ENCODE results near the gene EFCAB11. TPM values are rescaled to one million over a fixed set of nuclear protein-coding genes. Genes with fewer than 3 reads are reported as not detected.

The EFCAB11 gene
- total RNA-seq, 1 donor from 2014 or later: 13.9 TPM

DNA sequence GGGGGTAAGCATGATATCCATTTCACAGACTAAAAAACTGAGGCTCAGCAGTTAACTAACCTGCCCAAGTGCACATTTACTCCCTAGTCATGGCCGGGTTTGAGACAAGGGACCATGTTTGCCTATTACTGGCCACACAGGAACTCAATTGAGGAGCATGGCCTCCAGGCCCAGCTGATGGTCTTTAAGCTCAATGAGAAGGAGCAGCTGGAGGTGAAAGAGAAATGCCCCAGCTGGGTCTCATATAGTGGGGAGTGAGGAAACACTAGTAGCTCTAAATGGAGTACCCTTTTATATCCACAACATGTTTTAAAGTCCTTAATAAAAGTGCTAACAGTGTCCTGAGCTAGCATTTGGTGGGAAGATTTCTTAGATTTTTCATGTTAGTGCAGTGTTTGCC, 2.8 kb upstream of the EFCAB11 start:
- DNase-seq (ENCODE audit: low read depth): no peak

DNA sequence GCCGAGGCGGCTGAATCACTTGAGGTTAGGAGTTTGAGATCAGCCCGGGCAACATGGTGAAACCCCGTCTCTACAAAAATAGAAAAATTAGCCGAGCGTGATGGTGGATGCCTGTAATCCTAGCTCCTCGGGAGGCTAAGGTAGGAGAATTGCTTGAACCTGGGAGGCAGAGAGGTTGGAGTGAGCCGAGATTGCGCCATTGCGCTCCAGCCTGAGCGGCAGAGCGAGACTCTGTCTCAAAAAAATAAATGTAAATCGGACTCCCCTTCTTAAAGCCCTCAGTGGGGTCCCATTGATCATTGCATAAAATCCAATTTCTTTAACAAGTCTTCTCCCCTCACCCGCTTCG, 2.1 kb upstream of the EFCAB11 start:
- DNase-seq (ENCODE audit: low read depth): no peak

DNA sequence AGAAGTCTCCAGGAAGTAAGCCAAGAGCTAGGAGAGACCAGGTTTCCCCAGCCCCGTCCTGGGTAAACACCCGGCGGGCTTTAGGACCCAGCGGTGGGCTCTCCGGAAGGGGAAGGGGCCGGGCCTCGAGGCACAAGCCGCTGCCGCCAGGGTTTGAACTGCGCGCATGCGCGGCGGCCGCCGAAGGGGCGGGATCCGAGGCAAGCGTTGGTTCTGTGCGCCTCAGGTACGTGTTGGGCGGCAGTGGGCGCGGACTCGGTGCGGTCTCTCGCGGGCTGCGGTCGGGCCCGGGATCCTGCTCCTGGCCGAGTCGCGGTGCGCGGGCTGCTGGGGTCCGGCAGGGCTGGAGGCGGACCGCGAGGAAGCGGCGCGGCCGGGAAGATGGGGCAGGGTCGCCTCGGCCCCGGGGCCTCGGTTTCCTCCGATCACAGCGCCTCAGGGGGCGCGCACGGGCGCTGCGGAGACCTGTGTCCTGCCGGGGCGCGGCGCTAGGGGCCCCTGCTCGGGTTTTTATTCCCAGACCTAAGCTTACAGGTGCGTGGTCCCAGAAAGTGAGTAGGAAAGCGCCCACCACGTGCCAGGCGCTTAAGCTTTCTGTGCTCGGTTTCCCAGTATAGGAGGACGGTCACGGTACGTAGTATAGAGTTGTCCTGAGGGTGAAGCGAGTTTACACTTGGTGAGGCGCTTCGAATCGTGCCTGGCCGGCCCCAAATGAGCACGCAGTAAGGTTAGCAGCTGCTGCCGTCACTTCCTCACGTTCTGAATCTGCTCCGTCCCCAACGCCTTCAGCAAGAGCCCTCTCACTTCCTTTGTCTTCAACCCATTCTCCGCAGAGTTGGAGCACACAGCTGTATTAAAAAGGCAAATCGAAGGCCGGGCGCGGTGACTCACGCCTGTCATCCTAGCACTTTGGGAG, 1.5 kb upstream of the EFCAB11 start, which contains the start of gene TDP1:
Gene TDP1 (plus strand): TSS at position 183 of the 916 bp plus-strand sequence. CDS start 7,188 bp downstream, outside the sequence.
- DNase-seq (ENCODE audit: low read depth): peak; percentile 89

DNA sequence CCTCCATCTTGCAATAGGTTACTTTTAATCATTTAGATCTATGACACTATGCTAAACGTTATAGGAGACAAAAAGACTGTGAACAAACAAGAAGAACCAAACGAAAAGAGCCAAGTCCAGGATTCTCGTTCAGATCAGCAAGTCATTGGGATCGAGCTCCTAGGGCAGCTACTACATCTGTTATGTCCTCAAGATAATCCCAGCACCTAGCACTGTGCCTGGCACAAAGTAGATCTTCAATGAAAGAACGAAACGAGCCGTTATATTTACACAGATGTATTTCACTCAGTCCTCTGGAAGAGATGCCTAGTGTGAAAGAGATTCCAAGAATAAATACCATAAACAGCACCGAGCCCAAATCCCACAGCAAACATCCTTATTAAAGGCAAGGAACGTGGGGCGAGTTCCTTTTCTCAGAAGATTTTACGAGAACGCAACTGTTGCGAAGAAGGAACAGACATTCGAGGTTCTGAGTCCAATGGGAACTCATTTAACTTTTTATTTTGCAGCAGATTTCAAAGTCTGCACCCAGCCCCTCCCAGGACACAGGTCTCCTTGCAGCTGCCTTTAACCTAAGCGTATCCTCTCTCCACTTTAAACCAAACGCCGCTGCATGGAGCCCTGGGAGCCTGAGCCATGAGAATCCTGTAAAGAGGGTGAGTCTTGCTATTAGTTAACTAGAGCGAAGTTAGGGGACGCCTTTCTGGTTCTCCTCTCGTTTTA, 653 bp upstream of the EFCAB11 start:
- DNase-seq (ENCODE audit: low read depth): no peak

DNA sequence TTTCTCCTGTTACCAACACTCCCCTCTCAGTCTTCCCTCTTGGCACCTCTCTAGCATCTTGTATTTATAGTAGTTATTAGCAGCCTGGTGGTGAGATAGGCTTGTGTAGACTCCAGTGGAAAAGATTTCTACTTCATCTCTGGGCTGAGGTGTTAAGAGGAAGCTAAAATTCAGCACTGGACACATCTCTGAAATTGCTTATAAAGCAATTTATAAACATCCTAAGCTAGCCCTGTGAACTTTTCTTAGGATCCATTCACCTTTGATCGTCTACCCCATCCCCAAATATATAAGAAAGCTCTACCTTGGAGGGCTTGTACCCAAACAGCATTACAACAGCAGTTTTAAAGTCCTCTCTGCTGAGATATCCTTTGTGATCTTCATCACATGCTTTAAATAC, 928 bp downstream of the EFCAB11 start:
- no peak for DNase-seq (ENCODE audit: low read depth)

DNA sequence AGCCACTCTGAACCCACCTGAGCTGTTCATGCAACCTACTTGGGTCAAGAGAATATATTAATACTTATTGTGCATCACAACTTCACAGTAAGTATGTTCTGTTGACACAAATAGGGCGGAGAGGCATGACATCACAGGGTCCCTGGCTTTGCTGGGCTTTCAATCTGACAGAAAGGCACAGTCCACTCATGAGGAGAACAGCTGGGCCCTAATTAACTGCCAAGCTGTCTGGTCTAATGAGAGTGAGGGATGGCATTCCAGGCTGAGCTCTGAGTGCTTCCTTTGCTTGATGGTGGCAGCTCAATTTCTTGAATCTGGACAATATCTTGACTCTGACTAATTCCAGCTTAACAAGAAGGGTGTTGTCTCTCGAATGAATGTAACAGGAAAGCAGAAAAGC, 2.0 kb downstream of the EFCAB11 start:
- no peak for DNase-seq (ENCODE audit: low read depth)

DNA sequence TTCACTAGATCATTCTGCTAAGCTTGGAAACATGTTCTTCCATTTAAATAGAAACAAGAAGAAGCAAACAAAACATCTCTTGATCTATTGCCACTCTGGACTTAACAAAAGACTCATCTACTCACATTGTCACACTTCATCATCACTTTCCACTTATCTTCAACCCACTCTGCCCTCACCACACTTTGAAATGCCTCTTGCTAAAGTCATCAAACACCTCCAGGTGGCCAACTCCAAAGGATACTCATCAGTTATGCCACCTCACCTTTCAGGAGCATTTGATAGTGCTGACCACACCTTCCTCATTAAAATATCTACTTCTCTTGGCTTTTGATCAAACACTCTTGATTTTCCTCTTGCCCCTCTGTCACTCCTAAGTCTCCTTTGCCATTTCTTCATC, 7.2 kb downstream of the EFCAB11 start:
- no peak for DNase-seq (ENCODE audit: low read depth)

DNA sequence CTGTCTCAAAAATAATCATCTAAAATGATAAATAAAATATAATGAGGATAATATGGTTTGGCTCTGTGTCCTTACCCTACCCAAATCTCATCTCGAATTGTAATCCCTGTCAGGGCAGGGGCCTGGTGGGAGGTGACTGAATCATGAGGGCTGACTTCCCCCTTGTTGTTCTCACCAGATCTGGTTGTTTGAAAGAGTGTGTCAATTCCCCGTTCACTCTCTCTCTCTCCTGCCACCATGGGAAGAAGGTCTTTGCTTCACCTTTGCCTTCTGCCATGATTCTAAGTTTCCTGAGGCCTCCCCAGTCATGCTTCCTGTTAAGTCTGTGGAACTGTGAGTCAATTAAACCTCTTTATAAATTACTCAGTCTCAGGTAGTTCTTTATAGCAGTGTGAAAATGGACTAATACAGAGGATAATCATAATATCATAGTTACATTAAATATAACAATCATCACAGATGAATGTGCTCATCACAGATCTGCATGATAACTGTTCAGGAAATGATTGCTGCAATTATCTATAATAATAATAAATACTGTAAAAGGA, 12.6 kb downstream of the EFCAB11 start:
- DNase-seq (ENCODE audit: low read depth): no peak

DNA sequence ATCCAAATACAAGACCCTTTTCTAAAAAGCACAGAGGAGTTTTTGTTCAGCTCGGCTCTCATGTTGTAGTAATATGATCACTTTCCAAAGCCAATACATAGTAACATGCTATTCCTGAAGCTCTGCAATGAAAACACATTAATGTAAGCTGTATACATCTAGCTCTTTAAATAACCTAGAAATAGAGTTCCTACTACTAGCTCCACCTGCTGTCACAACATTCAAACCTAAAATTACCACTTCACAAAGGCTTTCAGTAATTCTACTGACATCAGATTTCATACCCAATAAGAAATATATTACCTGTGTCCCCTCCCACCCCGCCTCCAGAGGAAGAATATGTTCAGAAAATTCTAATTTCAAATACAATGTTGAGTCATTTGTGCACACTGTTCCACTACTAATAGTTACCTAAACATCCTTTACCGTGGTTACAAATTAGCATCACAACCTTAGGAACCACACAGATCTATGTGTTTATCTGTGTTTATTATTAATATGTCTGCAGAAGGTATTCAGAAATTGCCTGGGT, 17.8 kb downstream of the EFCAB11 start:
- DNase-seq (ENCODE audit: low read depth): no peak

DNA sequence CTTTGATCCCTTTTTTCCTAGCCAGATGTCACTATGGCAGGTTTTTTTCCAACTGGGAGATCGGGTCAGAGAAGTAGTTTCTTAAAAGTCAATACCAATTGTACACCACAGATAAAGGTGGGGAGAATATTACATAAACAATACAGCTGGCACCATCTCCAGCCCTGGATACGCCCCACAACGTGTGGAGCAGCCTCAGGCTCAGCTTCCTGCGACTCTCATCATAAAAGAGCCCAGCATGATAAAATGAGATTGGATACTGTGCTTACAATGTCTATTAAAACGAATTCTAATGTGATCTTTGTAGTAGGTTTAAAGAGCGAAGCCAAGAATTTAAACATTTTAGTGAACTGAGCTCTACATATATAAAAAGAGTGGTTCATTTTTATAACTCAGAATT, 21.5 kb downstream of the EFCAB11 start:
- DNase-seq (ENCODE audit: low read depth): no peak

DNA sequence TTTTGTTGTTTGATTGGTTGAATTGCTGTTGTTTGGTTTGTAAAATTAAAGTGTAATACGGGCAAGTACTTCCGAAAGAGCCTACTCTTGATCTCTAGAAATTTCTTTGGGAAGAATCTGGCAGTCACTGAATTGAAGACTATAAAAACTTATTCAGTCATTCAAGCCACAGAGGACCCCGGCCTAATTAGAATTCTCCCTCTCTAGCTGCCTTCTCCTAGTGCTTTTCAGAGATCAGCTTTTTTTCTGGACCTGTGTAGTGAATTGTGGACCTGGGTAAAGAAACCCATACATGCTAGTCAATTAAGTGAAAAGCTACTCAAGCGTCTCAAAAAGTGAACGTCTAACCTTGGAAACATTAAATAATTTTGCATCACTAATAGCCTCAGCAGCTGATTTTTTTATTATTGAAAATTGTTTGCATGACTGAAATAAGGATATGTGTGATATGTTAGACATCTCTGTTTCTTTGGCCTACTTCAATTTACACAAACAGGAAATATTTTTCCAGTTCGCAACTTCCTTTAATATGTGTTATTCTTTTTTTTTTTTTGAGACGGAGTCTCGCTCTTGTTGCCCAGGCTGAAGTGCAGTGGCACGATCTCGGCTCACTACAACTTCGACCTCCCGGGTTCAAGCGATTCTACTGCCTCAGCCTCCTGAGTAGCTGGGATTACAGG, 27.2 kb downstream of the EFCAB11 start:
- no peak for DNase-seq (ENCODE audit: low read depth)

DNA sequence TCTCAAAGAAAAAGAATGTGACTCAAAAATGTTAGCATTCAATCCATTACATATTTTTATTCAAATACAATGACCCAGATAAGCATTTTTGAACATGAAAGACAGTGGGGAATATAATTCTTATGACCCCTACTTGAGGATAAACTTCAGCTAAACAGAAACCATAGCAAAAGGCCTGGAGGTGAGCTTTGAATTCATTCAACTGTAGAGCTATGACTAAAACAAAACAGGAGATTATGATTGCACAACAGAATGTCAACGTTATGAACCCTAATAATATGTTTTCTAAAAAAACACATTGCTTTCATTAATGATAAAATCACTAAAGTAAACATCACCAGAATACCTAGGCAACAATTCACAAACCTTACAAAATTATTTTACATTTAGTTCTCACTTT, 27.8 kb downstream of the EFCAB11 start:
- peak; percentile 74 for DNase-seq (ENCODE audit: low read depth)

DNA sequence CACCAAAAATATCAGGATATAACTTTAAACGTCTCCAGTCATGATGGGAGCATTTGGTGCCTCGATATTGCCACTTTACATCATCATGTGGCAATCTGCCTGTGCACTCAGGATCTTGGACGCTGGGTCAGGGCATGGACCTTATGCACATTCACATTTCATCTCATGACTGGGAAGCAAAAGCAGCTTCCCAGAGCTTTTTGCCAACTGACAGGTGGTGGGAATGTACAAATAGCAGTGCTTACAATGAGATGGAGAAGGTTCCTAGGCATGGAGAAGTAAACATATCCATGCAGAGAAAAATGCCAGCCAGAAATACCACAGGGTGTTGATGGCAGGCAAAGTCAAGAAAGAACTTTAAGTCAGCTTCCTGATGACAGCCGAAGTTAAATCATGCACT, 30.3 kb downstream of the EFCAB11 start:
- DNase-seq (ENCODE audit: low read depth): peak; percentile 33

DNA sequence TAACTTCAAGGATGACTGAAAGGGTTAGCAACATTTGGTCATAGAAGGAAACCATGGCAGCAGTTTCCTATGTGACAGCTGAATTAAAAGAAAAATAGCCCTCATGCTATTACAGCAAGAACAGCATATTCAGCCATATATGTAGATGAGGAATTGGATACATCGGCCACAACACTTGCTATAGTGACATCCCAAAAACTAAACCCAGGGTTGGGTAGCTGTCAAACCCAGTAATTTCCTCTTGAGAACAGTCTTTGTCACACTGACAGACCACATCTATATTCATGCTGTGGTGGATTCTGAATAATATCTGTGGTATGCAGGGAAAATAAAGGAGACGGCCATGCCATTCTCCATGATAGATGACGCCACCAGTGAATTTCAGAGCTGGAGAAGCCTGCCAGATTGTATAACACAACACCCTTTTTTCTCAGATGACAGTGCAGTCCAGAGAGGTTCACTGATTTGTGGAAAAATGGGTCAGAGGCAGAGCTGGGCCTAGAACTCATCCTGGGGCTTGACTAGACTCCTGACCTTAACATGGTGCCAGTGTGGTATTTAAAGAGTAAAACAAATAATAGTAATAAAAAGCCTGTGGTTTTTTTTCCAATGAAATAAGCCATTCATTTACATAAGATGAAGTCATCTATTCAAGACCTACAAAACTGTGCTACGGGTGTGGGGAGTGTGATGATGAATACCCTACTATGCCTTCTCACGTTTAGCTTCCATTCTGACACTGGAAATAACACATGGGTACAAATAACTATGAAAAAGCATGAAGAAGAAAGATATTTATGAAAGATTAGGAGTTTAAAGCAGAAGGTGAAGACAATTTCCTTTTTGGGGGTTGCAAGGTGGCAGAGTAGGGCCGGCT, 32.3 kb downstream of the EFCAB11 start:
- no peak for DNase-seq (ENCODE audit: low read depth)

DNA sequence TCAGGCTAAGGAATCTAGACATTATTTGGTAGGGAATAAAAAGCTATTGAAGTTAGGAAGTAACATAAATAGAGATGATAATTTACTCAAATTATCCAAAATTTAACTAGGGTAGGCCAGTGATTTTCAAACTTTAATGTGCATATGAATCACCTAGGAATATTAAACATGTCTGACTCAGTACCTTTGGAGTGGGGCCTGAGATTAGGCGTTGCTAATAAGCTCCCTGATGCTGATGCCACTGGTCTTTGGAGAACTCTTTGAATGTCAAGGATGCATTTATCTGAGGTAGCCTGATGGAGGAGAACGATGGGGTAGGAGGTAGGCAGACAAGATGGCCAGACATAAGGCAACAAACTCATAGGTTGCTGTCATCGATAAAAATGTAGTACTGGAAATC, 33.2 kb downstream of the EFCAB11 start:
- DNase-seq (ENCODE audit: low read depth): no peak

DNA sequence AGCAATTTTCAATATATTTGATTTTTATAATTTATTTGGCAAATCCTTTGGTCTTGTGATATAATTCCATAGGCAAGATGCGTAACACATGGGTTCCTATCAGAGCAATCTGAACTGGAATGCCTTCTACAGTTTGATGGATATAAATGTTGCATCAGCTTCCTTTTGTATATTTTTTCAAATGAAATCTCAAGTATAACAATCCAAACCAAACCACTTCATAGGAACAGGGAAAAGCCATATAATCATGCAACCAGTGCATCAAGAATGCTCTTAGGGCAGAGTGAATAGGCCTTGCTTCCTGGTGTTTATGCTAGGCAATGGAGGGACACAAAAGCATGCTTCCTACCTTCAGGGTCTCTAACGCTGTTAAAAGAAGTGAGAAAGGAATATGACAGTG, 34.5 kb downstream of the EFCAB11 start:
- no peak for DNase-seq (ENCODE audit: low read depth)

DNA sequence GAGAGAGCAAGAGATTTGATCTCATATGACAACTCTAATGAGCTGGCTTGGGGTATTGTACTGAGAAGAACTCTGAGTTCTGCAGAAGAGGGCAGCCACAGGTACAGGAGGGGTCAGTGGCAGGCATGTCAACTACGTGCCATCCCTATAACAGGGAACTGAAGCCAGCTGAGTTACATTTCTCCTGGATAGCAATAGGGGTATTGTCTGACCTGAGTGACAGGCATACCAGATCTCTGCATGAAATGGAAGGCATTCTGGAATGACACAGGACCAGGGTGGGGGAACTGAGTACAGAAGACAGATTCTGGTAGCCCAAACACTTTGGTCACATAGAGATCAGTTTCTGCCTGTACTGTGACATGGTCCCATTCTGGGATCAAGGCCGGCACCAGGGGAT, 35.8 kb downstream of the EFCAB11 start:
- no peak for DNase-seq (ENCODE audit: low read depth)

DNA sequence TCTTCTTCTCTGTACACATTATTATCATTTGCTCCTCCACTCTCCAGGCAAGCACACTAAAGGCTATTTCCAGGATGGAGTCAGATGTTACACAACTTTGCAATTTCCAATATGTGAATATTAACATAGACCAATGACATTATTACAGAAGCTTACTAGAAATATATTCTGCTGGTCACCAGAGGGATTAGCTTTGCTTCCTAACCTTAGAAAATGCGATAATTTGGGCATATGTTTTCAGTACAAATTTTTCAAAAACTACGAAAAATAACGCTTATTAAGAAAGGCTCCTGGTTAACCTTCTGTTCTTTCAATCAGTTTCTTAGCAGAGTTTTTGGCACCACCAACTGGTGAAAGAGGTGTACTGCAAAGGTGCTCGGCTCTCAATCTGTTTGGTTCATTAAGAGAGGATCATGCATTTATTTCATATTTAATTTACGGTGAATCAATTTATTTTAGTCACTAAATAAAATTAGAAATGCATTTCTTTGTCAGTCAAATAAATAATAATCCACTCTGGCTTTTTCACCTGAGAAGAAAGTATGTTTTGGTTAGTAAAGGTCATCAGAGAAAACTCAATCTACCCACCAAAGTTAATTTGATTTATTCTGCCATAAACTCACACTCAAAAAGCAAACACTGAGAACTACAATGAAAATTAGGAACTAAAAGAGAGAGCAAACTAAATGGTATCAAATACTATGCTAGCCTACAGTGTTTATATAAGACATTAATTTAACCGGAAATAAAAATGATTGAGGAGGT, 39.2 kb downstream of the EFCAB11 start:
- DNase-seq (ENCODE audit: low read depth): peak; percentile 71

DNA sequence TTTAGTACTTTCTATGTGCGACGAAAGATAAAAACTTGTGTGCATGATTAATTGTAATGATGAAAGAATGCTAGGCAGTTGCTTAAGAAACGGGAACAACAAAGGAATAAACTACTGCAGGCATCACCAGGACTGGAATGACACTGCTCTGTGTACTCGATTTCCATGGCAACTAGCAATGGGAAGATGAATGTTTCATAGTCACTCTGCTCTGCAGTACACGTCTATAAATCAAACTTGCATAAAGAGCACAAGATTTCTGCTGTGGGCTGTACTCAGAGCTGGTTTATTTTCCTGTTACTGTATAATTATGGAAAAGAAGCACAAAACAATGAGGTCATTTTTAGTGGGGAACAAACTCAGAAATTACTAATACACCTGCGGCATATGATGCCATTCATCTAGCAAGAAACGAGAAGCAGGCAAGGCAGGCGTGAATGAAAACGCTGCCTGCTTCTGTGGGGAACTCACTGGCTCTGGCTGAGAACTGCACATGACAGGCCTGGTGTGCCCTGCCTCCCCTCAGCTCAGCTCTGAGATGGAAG, 41.8 kb downstream of the EFCAB11 start:
- peak; percentile 98 for DNase-seq (ENCODE audit: low read depth)

DNA sequence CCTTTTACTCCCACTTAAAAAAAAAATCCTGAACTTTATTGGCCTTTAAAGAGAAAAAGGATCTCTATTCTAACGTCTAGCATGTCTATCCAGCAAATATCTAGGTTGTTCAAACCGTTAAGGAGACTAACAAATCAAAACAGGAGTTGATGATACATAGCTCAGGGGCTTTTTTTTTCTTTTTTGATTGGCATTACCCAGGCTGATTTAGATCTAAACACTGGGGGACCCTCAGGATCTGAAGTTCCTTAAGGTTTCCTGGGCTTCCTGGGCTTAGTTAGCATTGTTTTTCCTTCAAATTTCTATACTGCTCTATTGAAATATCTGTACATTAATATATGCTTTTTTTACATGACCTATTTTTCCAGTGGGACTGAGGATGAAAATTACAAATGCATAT, 42.3 kb downstream of the EFCAB11 start:
- no peak for DNase-seq (ENCODE audit: low read depth)
